Activated T-helper 2 cell treated with anti-CD3 and anti-CD28 coated beads, Interferon-gamma antibody, Interleukin-2, Interleukin-4, amounts not matched to agents 10 μg/mL and 5 μg/mL and 100 μg/mL, durations not matched to agents 14 hours and 24 hours and 36 hours (primary cell): ENCODE results near the gene COG7. TPM values are rescaled to one million over a fixed set of nuclear protein-coding genes. Genes with fewer than 3 reads are reported as not detected.
"Not testable (repeated sequence)": the region's sequence is repeated elsewhere in the genome, so short reads cannot be mapped to it uniquely, and the experiment has no call there.

Experiments
- DNase-seq: peaks from one replicate; pipeline ENCODE4 v3.0.0; 2021; ENCODE audit warnings: low spot score
- H3K27ac Mint-ChIP-seq: one replicate; pipeline ENCODE4 v1.8.0; 2021; ENCODE audit warnings: mixed read lengths
- H3K27me3 Mint-ChIP-seq: one replicate; pipeline ENCODE4 v1.8.0; 2021; ENCODE audit warnings: low read depth, mixed read lengths
- H3K36me3 Mint-ChIP-seq: one replicate; pipeline ENCODE4 v1.8.0; 2021; ENCODE audit warnings: low read depth, mixed read lengths
- H3K4me1 Mint-ChIP-seq: one replicate; pipeline ENCODE4 v1.8.0; 2021; ENCODE audit warnings: low read depth, mixed read lengths
- H3K4me3 Mint-ChIP-seq: one replicate; pipeline ENCODE4 v1.8.0; 2021; ENCODE audit warnings: low read depth, mild to moderate bottlenecking, moderate library complexity, mixed read lengths
- H3K9me3 Mint-ChIP-seq: one replicate; pipeline ENCODE4 v1.8.0; 2021; ENCODE audit warnings: mixed read lengths
- intact Hi-C: fragments of 100-400 bp; cut with micrococcal nuclease; formaldehyde crosslinking; loops from one replicate; pipeline ENCODE4 v1.15.1; 2023
- total RNA-seq: library from RNA; stranded (reverse); gene quantifications from 2 replicates; pipeline ENCODE4 v1.2.3, GENCODE V29; 2022

The COG7 gene
- total RNA-seq, 1 donor from 2014 or later: 23.8 TPM

DNA sequence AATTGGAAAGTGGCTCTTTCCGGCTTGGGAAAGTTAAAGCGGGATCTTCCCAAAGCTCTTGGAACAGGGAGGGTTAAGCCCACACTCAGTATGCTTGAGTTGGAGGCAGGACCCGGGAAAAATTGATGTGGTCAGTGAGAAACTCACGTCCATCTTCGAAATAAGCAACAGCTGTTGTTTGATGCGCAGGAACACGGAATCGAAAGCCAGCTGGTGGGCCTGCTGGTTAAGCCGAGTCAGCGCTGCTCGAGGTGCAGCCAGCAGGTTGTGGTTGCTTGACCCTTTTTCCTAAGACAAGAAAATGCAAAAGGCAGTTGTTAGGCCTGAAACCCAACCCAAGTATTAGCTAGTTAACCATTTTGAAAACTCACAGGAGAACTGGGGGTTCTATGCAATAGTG, 49.4 kb downstream of the COG7 start:
- intact Hi-C loops: no loop called here
- Mint-ChIP-seq H3K27me3 (no peaks in the 10 kb centered on the region), H3K4me3 (no peak overlapping the region), H3K9me3 (no peaks in the 10 kb centered on the region), H3K4me1 (no peaks in the 10 kb centered on the region), H3K27ac (no peak overlapping the region), H3K36me3 (peaks cover 34% of the 10 kb centered on the region)
- no peak for DNase-seq

DNA sequence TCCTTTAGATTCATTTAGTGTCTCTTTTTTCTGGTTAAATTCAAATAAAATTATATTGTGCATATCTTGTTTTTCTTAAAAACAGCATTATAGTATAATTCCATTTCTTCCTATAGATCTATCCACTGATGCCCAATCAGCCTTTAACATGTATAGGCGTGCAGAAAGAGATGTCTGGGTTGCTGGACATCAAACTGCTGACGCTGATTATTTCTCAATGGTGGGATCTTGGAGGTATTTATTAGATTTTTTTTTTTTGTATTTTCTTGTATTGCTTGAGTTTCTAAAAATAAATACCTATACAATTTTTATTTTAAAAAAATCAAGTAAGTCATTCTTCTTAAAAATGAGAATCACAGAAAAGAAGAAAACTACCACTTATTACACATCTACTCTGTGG, 50.9 kb downstream of the COG7 start:
- intact Hi-C loops: no loop called here
- Mint-ChIP-seq H3K36me3 (peaks cover 38% of the 10 kb centered on the region), H3K4me1 (no peaks in the 10 kb centered on the region), H3K27me3 (no peaks in the 10 kb centered on the region), H3K9me3 (no peaks in the 10 kb centered on the region), H3K4me3 (no peak overlapping the region), H3K27ac (no peak overlapping the region)
- DNase-seq: no peak

DNA sequence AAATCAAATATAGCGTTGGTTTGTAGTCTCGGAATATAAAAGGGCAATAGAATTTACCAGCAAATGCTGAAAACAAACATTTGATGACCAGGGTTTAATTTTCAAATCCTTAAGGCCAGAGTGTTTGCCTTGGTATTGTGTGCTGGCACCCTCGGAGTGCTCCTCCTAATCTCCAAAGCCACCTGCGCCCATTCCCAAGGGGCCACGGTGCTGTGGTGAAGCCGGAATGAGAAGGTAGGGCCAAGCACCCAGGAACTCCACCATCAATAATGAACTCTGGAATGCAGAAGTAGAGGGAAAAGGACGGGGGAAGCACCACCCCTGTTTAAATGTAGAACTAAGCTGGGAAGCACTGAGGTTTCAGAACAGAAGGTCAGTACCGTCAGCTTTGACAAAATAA, 51.9 kb downstream of the COG7 start:
- Mint-ChIP-seq H3K4me3 (no peak overlapping the region), H3K36me3 (peaks cover 39% of the 10 kb centered on the region), H3K4me1 (no peaks in the 10 kb centered on the region), H3K27me3 (no peaks in the 10 kb centered on the region), H3K9me3 (no peaks in the 10 kb centered on the region), H3K27ac (no peak overlapping the region)
- no peak for DNase-seq
- intact Hi-C loops: no loop called here

DNA sequence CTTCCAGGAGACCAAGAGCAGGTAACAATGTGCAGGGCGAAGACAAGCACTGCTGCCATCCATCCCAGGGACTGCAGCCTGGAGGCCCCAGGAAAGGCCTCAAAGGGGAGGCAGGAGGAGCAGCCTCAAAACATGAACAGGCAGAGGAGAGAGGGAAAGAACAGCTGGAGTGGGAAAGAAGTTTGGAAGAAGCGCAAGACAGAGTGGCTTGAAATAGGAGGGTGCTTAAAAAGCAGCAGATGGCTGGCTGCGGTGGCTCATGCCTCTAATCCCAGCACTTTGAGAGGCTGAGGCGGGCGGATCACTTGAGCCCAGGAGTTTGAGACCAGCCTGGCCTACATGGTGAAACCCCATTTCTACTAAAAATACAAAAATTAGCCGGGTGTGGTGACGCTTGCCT, 52.5 kb downstream of the COG7 start:
- H3K27me3 Mint-ChIP-seq, H3K27ac Mint-ChIP-seq, H3K4me3 Mint-ChIP-seq, intact Hi-C loops, DNase-seq, H3K9me3 Mint-ChIP-seq, H3K4me1 Mint-ChIP-seq: not testable (repeated sequence)
- peaks cover 39% of the 10 kb centered on the region for H3K36me3 Mint-ChIP-seq

DNA sequence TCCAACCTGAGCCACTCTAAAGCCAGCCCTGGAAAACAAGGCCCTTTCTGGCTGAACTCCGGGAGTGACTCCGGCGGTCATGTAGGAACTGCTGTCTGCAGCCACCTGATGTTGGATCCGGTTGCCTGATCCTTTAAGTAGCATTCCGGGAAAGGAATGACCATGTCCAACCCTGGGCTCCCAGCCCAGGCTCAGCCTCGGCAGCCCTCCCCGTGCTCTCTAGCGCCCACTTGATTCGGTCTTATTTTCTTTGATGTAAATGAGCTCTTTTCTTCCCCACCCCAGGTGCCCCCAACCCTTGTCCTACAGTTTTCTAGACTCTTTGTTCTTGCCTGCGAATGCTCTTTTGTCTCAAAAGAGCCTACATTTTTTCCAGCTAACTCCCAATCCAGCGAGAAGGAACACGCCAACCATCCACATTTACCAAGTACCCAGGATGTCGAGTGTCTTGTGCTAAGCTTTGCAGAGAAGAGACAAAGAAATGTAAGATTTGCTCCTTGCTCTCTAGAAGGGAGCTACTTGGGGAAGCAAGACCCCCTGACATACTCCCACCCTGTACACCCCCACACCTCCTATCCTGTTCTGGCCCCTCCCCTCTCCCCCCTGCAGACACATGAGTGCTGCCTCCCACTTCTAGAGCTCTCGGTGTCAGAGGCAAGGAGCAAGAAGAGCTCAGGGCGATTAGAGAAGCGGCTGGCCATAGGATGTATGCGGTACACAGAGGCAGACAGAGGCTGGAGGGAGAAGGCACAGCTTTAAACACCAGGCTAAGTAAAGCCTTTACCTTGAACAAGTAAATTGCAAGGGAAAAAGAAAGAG, 53.8 kb downstream of the COG7 start:
- Mint-ChIP-seq H3K36me3 (peaks cover 41% of the 10 kb centered on the region), H3K27me3 (no peaks in the 10 kb centered on the region), H3K9me3 (no peaks in the 10 kb centered on the region), H3K4me3 (no peak overlapping the region), H3K4me1 (no peaks in the 10 kb centered on the region), H3K27ac (no peak overlapping the region)
- no peak for DNase-seq
- intact Hi-C loops: no loop called here

DNA sequence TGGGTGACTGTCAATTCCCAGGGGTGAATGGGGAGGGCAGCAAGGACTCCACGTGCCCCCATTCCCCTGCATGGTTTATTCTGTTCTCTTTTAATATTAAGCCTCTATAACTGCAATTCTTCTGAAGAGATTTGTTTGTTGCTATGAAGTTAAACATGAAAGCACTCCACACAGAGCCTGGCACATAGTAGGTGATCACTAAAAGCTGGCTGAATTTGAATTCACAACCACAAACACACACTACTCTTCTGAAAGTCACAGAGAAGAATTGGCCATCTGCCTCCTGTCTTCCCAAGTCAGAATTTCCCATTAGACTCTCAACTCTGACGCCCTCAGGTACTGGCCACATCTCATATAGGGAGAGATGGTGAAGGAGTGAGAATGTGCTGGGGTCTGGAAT, 55.5 kb downstream of the COG7 start:
- Mint-ChIP-seq H3K4me1 (no peaks in the 10 kb centered on the region), H3K27ac (no peak overlapping the region), H3K4me3 (no peak overlapping the region), H3K27me3 (no peaks in the 10 kb centered on the region), H3K9me3 (no peaks in the 10 kb centered on the region), H3K36me3 (peaks cover 28% of the 10 kb centered on the region)
- DNase-seq: no peak
- intact Hi-C loops: no loop called here

DNA sequence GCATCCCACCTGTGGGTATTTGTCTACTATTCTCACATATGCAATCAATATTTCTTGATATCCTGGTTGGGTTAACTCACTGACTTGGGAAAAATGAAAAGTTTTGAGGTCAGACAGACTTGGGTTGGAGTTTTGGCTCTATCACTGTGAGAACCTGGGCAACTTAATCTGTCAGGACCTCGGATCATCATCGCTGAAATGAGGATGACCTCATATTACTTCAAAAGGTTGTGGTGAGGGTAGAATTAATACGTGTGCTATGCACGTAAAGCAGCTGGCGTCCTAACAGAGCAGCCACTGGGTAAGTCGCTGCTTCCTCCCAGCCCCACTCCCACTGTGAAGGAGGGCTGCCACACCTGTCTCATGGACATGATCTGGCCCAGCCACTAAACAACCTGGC, 57.3 kb downstream of the COG7 start:
- no peak for DNase-seq
- Mint-ChIP-seq H3K27ac (no peak overlapping the region), H3K27me3 (no peaks in the 10 kb centered on the region), H3K36me3 (peaks cover 34% of the 10 kb centered on the region), H3K4me1 (no peaks in the 10 kb centered on the region), H3K4me3 (no peak overlapping the region), H3K9me3 (no peaks in the 10 kb centered on the region)
- intact Hi-C loops: no loop called here

DNA sequence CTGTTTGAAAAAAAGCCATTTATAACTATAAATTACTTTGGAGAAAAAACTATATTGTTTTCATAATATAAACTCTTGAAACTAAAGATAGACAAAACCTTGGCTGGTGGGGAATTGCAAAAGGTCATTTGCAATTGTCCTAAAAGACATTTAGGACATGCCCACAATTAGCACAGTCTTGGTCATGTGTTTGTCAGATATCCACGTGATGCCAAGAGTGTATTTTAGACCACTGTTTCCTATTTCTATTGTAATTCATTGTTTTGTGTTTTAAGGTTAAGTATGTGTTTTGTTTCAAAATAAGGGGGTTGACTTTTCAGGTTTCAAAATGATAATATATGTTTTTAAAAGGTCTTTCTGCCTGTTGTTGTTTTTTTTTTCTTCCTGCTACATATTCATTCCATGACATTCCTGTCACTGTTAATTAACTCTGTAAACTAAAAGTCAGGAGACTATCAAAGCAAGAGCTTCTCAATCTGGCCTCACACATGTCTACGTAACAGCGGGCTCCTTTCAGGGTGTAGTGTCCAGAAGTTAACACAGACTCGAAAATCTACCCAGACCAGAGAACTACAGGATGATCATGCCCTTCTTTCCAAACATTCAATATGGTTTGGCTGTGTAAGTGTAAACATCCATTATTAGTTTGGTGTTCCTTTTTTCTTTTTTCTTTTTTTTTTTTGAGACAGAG, 58.7 kb downstream of the COG7 start:
- intact Hi-C loops: no loop called here
- peaks cover 24% of the 10 kb centered on the region for H3K36me3 Mint-ChIP-seq
- no peak overlapping the region for H3K4me3 Mint-ChIP-seq
- H3K27ac Mint-ChIP-seq: no peak overlapping the region
- H3K27me3 Mint-ChIP-seq: no peaks in the 10 kb centered on the region
- H3K9me3 Mint-ChIP-seq: no peaks in the 10 kb centered on the region
- no peak for DNase-seq
- no peaks in the 10 kb centered on the region for H3K4me1 Mint-ChIP-seq

DNA sequence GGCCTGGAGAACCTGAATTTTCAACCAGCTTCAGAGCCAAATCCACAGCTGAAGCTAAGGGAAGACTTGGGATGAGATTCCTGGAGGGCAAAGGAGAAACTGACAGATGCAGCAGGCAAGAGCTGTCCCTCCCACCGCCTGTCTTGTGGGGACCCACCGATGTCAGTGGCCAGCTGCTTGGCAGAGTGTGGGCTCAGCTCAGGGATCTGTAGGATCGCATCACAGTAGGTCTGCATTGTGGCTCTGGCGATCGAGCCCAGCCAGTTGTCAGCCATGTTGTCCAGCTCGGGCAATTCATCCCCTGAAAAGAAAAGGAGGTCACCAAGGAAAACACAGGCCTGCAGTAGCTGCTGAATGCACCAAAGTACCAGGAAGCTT, 60.8 kb downstream of the COG7 start:
- H3K36me3 Mint-ChIP-seq: peaks cover 16% of the 10 kb centered on the region
- H3K27ac Mint-ChIP-seq: no peak overlapping the region
- no peak overlapping the region for H3K4me3 Mint-ChIP-seq
- no peaks in the 10 kb centered on the region for H3K9me3 Mint-ChIP-seq
- no peaks in the 10 kb centered on the region for H3K4me1 Mint-ChIP-seq
- no peak for DNase-seq
- H3K27me3 Mint-ChIP-seq: no peaks in the 10 kb centered on the region
- intact Hi-C loops: no loop called here

DNA sequence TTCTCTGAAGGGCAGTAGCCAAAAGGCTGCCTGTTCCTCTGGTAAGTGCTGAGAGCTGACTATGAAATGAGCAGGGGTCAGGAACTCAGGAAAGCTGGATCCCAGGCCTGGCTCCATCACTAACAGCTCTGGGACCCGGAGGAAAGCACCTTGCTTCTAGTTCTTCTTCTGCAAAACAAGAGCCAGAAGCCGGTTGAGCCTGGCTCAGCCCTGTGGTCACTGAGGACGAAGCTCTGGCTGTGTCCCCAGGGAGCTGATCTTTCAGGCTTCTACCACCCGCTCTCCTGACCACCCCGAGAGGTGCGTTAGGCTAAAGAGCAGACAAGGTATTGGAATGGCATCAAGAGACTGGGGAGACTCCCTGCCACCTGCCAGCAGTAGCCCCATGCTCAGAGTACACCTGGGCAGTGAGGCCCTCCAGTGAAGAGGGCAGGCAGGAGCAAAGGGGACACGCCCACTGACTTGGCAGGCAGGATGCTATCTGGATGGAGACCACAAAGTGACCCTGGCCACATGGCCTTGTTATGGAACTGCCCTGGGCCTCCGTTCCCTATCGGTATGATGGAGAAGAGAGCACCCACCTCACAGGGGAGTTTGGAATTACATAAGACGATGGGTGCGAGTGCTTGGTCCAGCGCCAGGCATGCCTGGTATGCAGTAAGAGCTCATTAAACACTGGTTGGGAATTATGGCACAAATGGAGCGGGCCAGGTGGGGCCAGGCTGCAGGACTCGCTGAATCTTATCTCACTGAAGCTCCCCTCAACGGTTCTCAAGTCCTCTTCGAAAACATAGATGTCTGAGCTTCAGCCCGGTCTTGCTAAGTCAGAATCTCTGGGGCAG, 61.4 kb downstream of the COG7 start:
- no peak for DNase-seq
- Mint-ChIP-seq H3K27ac (no peak overlapping the region), H3K27me3 (no peaks in the 10 kb centered on the region), H3K4me1 (no peaks in the 10 kb centered on the region), H3K36me3 (peaks cover 14% of the 10 kb centered on the region), H3K9me3 (no peaks in the 10 kb centered on the region), H3K4me3 (no peak overlapping the region)
- intact Hi-C loops: no loop called here

DNA sequence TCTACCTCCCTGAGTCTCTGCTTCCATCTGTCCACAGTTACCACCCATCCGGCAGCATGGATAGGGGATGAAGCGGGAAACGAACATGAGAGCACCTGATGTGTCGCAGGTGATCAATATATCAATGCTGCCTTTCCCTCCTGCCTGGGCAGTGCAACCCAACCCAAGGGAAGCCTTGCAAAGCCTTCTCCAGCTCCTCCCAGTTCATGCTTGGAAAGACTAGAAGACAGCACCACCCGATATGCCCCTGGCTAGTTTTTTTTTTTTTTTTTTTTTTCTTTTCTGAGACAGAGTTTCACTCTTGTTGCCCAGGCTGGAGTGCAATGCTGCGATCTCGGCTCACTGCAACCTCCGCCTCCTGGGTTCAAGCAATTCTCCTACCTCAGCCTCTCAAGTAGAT, 63.1 kb downstream of the COG7 start:
- H3K27me3 Mint-ChIP-seq, H3K4me1 Mint-ChIP-seq, H3K9me3 Mint-ChIP-seq, H3K27ac Mint-ChIP-seq, DNase-seq, intact Hi-C loops, H3K4me3 Mint-ChIP-seq: not testable (repeated sequence)
- peaks cover 14% of the 10 kb centered on the region for H3K36me3 Mint-ChIP-seq

DNA sequence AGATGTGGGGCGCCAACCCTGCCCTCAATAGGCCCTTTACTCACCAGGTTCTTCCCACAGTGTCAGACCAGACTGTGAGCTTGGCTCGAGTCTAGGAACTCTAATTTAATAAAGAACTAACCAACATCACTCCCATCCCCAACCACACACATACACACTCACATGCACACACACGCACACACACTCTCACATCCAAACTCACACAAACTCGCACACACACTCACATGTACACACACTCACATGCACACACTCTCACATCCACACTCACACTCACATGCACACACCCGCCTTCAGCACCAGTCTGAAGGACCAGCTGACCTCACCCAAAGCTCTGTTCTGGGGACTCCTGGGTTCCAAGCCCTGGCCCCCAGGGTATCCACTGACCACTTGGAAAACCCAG, 63.8 kb downstream of the COG7 start:
- Mint-ChIP-seq H3K36me3 (peaks cover 11% of the 10 kb centered on the region), H3K27me3 (no peaks in the 10 kb centered on the region), H3K4me3 (no peak overlapping the region), H3K9me3 (no peaks in the 10 kb centered on the region), H3K27ac (no peak overlapping the region), H3K4me1 (no peaks in the 10 kb centered on the region)
- intact Hi-C loops: no loop called here
- no peak for DNase-seq

DNA sequence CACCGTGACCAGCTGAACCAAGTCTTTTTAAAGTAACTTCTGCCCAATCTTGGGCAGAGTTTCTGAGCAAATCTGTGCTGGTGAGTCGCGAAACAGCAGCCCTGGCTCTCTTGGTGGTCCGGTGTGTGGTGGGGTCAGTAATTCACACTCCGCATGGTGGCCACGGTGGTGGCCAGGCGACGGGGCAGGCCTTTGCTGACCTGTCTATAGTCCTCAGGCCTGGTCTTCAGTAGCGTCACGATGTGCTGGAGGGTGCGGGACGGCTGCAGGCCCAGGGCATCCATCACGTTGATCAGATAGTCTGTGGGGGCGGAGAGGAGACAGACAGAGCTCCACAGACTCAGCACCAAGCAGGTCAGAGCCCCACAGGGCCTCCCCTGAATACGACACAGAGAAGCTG, 64.2 kb downstream of the COG7 start:
- no peaks in the 10 kb centered on the region for H3K4me1 Mint-ChIP-seq
- peaks cover 9% of the 10 kb centered on the region for H3K36me3 Mint-ChIP-seq
- H3K4me3 Mint-ChIP-seq: no peak overlapping the region
- H3K27ac Mint-ChIP-seq: no peak overlapping the region
- intact Hi-C loops: no loop called here
- no peak for DNase-seq
- H3K27me3 Mint-ChIP-seq: no peaks in the 10 kb centered on the region
- no peaks in the 10 kb centered on the region for H3K9me3 Mint-ChIP-seq
